CD1c-positive myeloid dendritic cell (primary cell): Measurements from ENCODE around the gene PRSS1.
"Not testable (repeated sequence)": the region's sequence is repeated elsewhere in the genome, so short reads cannot be mapped to it uniquely, and the experiment has no call there.

Experiments
- DNase-seq: peaks from one replicate; pipeline ENCODE4 v3.0.0-alpha.2; 2016; ENCODE audit errors: extremely low spot score

The PRSS1 gene

GRCh38 chr7:142773937-142774744 lies 24.9 kb downstream of the PRSS1 start:
- DNase-seq: no peak

GRCh38 chr7:142774826-142775225 lies 25.6 kb downstream of the PRSS1 start:
- DNase-seq: no peak

DNA sequence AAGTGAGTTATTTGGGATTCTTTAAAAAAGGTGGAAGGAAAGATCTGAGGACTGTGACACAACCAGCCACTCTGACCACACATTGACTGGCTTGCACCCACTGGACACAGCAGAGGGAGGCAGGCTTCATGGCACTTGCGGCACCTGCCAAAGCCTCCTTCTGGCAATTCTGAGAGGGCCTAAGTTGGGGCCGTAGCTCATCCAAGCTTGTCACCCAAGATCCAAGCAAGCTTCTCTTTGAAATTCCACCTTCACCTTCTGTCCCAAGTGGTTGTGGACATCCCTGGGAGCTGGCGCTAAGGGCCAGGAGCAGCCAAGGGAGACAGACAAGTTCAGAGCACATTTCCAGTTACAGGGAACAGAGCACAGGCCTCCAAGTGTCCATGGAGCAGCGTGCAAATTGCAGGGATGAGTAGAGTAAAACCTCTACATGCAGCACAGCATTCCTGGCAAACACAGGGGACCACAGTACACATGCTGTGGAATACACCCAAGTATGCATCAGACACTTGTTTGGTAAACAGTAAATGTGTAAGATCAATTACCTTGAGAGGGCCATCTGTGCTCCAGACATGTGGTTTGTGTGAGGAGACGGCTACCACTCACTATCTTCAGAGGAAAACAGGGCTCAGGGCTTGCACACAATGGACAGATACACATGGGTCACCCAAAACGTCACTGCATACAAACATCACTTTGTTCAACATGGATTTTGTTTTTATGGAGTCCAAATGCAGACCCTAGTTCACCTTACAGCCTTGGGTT lies 26.3 kb downstream of the PRSS1 start:
- DNase-seq: not testable (repeated sequence)

DNA sequence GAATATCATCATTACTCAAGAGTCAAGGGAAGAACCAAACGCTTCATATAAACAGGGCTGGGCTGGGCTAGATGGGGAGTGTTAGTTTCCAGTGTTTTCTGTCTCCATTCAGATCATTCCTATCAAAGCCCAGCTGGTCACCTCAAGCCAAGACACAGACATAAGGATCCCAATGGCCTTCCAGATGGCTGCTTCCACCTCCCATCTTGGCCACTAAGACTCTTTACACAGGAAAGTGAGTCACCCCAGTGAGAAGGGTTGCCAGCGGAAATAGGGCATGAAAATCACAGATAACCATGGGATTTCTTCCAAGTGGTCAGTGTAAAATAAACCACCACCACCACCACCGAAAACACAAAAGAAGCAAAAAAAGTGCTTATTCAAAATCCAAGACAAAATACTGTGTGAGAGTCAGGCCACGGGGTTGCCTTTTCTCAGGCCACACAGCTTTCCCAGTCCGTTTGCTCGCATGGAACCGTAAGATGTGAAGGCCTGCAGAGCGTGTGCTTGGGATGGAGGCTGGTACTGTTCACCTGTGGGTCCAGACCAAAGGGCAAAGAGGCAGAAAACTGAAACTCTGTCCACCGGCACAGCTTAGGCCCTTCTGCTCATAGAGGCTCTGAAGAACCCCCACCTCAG lies 27.1 kb downstream of the PRSS1 start:
- DNase-seq: no peak

GRCh38 chr7:142776845-142777225 lies 27.6 kb downstream of the PRSS1 start:
- DNase-seq: not testable (repeated sequence)

GRCh38 chr7:142777318-142777717 lies 28.0 kb downstream of the PRSS1 start:
- DNase-seq: no peak

DNA sequence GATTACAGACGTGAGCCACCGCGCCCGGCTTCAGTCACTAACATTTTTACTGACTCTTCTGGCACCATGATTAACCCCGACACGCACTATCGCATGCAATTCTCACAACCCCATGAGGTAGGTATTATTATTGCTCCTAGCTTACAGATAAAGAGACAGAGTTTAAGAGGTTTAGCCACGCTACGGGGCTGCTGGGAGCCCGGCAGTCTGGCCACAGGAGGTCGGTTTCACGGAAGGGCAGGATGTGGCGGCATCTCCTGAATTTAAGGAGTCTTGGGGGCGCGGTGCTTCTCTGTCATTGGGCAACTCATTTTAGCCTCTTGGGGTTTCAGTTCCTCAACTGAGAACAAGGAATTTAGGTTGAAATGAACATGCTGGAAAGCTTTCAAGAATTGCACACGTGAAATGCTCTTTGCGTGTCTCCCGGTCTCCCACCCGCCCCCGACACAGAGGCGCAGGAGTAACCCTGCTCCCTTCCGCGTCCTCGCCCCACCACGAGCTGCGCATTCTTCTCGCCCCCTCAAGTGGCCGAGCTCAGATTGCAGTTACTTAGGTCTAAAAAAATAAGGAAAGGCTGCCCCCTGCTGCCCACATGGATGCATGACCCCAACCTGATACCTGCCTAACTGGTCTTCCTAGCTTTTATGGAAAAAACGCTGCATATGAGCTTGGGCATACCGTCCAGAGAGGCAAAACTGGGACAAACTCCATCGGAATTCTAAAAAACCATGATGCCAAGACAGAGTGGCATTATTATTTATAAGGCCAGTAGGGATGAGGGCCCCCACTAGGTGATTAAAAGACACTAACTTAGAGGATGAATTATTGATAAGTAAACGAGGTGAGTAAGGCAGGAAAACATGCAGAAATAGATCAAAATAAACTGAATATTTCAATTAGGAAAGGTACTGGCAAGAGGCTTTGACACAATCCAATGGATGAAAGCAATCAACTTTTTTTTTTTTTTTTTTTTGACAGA lies 33.9 kb downstream of the PRSS1 start:
- peak; percentile 96 for DNase-seq

DNA sequence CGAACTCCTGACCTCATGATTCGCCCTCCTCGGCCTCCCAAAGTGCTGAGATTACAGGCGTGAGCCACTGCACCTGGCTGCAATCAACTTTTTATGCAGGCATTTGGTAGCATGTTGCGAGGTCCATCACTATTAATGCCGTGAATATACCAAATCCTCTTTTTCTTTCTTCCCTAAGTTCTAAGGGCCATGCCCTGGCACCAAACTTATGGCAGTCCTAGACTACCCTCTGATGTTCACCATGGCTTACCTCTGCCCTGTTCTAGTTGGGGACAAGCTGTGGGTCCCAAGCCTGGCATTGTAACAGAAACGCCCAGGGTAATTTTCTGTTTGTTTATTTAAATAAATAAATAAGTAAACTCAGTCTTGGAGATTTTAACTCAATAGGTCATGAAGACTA lies 34.8 kb downstream of the PRSS1 start:
- no peak for DNase-seq

DNA sequence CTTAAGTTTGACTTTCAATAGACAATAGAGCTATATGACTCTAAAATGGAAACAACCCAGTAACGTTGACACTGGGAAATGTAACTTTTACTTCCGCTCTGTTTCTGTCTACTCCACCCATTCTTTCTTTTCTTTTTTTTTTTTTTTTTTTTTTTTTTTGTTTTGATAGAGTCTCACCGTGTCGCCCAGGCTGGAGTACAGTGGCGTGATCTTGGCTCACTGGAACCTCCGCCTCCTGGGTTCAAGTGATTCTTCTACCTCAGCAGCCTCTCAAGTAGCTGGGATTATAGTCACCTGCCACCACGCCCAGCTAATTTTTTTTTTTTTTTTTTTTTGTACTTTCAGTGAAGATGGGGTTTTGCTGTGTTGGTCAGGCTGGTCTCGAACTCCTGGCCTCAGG lies 35.4 kb downstream of the PRSS1 start:
- no peak for DNase-seq

- peak; percentile 46 for DNase-seq
Observed at GRCh38 chr7:142785841-142786250, 36.6 kb downstream of the PRSS1 start.

- DNase-seq: no peak
Observed at GRCh38 chr7:142787034-142787768, 37.9 kb downstream of the PRSS1 start.

GRCh38 chr7:142787783-142788182 lies 38.5 kb downstream of the PRSS1 start:
- no peak for DNase-seq

- no peak for DNase-seq
Observed at GRCh38 chr7:142788303-142789289, 39.3 kb downstream of the PRSS1 start.

DNA sequence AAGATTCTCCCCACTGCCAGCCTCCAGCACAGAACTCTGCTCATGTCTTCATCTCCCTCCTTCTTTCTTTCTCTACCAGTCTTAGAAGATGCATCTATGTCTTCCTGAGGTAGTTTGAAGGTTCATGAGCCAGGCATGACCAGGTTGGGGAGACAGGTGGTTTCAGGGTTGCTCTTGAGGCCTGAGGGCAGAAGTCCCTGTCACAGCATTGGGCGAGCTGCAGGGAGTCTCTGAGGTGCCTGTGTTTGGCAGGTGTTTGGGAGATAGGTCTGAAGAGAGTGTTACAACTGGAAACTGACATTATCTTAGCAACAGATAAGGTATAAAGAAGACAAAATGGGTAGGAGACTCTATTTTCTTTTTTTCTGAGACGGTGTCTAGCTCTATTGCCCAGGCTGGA lies 40.2 kb downstream of the PRSS1 start:
- DNase-seq: no peak

DNA sequence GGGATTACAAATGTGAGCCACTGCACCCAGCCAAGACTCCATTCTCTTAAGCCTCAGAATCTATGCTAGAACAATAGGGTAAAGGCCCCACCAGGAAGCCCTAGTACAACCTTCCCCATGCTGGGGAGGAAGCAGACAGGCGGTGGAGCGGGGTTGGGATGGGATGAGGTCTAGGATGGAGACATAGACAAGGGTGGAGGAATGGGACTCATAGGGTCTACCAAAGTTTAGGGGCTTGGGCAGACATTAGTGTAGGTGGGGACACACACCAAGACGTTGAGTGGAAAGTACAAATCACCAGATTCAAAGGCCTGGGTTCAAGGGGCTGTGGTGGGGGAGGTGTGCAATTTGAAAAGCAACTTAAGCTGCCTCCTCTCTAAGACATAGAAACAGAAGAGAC lies 40.8 kb downstream of the PRSS1 start:
- no peak for DNase-seq

GRCh38 chr7:142790555-142790954 lies 41.3 kb downstream of the PRSS1 start:
- DNase-seq: no peak

DNA sequence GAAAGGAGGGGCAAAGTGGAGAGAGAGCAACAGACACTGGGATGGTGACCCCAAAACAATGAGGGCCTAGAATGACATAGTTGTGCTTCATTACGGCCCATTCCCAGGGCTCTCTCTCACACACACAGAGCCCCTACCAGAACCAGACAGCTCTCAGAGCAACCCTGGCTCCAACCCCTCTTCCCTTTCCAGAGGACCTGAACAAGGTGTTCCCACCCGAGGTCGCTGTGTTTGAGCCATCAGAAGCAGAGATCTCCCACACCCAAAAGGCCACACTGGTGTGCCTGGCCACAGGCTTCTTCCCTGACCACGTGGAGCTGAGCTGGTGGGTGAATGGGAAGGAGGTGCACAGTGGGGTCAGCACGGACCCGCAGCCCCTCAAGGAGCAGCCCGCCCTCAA lies 42.2 kb downstream of the PRSS1 start:
- DNase-seq: no peak

GRCh38 chr7:142792129-142792528 lies 42.9 kb downstream of the PRSS1 start:
- no peak for DNase-seq

GRCh38 chr7:142792593-142792992 lies 43.3 kb downstream of the PRSS1 start:
- DNase-seq: no peak

- no peak for DNase-seq
Observed at GRCh38 chr7:142793156-142793555, 43.9 kb downstream of the PRSS1 start.
